Measurements from ENCODE around the gene MYMK.

The MYMK gene

DNA sequence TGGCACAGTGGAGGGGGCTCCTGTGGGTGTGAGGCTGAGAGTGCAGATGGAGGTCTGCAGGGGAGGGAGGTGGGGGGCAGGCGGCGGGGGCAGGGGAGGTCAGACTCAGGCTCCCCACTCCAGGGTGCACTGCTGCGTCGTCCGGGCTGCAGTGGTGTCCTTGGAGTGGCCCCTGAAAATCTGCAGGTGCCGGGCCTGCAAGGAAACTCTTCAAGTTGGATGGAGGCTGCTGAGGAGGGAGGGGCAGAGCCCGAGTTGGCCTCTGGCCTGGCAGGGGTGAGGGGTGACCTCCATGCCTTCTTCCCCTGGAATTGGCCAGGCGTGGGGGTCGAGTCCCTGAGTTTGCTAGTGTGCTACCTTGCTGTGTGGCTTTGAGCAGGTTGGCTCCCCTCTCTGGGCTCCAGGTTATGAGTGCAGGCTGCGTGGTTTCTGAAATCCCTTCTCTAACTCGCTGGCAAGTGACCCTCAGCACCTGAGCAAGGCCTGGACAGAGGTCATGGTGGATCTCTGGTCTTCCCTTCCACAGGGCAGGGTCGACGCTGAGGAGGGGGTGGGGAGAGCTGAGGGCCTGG, 10.6 kb upstream of the MYMK start:
- TF ChIP-seq, protein P1, sequence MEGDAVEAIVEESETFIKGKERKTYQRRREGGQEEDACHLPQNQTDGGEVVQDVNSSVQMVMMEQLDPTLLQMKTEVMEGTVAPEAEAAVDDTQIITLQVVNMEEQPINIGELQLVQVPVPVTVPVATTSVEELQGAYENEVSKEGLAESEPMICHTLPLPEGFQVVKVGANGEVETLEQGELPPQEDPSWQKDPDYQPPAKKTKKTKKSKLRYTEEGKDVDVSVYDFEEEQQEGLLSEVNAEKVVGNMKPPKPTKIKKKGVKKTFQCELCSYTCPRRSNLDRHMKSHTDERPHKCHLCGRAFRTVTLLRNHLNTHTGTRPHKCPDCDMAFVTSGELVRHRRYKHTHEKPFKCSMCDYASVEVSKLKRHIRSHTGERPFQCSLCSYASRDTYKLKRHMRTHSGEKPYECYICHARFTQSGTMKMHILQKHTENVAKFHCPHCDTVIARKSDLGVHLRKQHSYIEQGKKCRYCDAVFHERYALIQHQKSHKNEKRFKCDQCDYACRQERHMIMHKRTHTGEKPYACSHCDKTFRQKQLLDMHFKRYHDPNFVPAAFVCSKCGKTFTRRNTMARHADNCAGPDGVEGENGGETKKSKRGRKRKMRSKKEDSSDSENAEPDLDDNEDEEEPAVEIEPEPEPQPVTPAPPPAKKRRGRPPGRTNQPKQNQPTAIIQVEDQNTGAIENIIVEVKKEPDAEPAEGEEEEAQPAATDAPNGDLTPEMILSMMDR (IDR thresholded peaks at IDR 0.05; ENCODE audit: insufficient read depth, low read depth, low read length, missing control alignments), result no peak
- no peak for DNase-seq (ENCODE audit: low read depth)
- no peak overlapping the region for H3K4me3 ChIP-seq (ENCODE audit: low read length)

DNA sequence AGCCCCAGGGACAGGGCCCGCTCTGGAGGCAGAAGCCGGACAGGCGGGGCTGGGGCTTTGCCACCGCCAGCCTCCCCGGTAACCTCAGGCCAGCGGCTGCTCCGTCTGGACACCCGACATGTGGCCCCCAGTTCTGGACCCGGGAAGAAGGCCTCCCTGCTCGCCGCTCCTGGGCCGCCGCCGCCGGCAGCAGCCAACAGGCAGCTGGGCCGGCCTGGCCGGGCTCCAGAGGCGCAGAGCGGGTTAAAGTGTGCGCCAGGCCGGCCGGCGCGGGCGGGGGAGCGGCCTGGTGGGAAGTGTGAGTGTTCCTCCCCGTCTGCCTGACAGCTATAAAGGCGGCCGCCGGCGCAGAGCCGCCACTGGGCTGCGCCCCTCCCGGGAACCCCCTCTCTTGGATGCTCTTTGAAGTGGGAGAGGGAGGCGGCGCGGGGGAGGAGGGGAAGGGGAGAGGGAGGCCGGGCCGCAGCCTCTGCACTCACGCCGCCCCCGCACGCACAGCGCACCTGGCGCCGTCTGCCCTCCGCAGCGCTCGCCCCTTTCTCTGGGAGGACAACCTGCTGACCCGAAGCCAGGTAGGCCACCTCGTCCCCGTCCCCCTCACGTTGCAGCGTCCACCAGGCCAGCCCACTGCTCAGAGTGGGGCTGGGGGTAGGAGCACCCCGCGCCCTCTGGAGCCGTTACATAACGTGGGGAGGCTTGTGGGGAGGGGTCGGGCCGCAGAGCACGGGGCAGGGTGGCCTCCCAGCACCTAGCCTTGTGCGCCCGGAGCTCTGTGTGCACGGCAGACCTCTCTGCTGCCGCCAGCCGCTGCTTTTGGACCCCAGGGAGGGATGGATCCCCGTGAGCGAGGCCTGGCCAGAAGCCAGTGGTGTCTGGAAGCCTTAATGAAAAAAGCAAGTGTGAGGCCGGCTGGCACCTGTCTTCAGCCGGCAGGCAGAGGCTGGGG, 9.9 kb upstream of the MYMK start, which contains the start of gene ADAMTSL2:
TSS of gene ADAMTSL2 (plus strand) at position 359 of the 946 bp plus-strand sequence. CDS start 2,009 bp downstream, outside the sequence.
- DNase-seq (ENCODE audit: low read depth), result no peak
- no peak within 1 kb of the TSS for H3K4me3 ChIP-seq (ENCODE audit: low read length)
- TF ChIP-seq, protein P1 (IDR thresholded peaks at IDR 0.05; ENCODE audit: insufficient read depth, low read depth, low read length, missing control alignments), result no peak

DNA sequence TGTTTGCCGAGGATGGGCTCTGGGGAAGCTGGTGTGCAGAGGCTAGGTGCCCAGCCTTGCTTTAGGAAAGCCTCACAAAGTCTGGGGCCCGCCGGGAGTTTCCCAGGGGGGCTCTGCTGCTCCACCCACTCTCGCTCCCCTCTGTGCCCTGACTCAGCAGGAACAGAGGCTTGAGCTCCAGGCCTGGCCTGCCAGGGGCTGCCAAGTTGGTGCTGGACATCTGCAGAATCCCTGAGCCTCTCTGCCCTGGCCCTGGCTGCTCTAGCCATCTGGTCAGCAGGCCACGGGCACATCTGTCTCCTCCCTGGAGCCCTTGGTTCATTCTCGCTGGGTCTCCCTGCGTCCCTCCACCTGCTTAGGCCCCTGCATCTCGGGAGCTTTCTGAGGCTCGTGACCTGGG, 9.1 kb upstream of the MYMK start:
- no peak overlapping the region for H3K4me3 ChIP-seq (ENCODE audit: low read length)
- DNase-seq (ENCODE audit: low read depth), result no peak

DNA sequence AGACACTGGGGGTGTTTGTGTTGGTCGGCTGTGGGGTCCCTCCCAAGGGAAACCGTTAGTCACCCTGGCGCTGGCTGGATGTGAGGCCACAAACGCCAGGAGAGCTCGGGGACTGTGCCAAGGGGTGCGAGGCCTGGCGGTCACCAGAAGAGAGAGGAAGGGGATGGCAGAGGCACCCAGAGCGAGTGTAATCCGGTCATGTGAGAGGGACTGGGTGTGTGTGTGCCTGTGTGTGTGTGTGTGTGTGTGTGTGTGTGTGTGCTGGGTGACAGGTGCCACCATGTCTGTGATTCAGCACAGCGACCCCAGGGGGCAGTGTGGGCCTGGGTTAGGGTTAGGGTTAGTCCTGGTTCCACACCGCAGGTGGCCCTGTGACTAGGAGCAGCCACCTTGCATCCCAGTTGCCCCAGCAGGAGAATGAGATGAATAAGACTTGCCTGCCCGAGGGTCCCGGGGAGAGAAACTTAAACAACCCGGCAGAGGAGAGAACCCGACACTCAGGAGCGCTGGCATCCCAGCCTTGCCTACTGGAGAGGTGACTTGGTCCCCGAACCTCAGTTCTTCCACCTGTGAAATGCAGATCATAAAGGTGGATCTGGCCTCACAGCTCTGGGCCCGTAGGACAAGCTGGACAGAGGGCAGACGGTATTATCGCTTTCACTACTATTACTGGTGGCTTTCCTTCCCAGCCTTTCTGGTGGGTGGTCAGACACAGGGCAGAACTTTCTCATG, 8.3 kb upstream of the MYMK start:
- peak; percentile 51 for DNase-seq (ENCODE audit: low read depth)
- TF ChIP-seq, protein P1 (IDR thresholded peaks at IDR 0.05; ENCODE audit: insufficient read depth, low read depth, low read length, missing control alignments), result peak; percentile 52
- no peak overlapping the region for H3K4me3 ChIP-seq (ENCODE audit: low read length)

More for the DNA sequence above, 9.1 kb upstream of the MYMK start:
- TF ChIP-seq, protein P1 (IDR thresholded peaks at IDR 0.05; ENCODE audit: insufficient read depth, low read depth, low read length, missing control alignments), result no peak

DNA sequence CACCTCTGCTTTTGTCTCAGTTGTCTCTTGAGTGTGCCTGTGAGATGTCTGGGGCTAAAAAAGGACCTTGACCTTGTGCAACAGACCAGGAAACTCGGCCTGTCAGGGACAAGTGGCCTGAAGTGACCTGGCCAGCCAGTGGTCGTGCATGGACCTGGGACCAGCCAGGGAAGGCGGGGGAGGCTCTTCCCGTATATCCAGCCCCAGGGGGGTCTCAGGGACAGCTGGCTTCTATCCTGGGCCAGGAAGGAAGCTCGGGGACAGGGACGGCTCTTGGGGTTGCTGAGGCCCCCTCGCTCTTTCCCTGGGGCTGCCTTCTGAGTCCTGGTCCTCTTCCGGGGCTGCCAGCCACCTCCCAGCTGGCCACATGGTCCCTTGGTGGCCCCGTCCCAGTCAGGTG, 6.5 kb upstream of the MYMK start:
- TF ChIP-seq, protein P1 (IDR thresholded peaks at IDR 0.05; ENCODE audit: insufficient read depth, low read depth, low read length, missing control alignments), result no peak
- no peak for DNase-seq (ENCODE audit: low read depth)

GRCh38 chr9:133529874-133530273, 5.1 kb upstream of the MYMK start:
- no peak for DNase-seq (ENCODE audit: low read depth)
- H3K4me3 ChIP-seq (ENCODE audit: low read length), result no peak overlapping the region
- TF ChIP-seq, protein P1 (IDR thresholded peaks at IDR 0.05; ENCODE audit: insufficient read depth, low read depth, low read length, missing control alignments), result no peak

More for the DNA sequence above, 6.5 kb upstream of the MYMK start:
- no peak overlapping the region for H3K4me3 ChIP-seq (ENCODE audit: low read length)
